Dermis blood vessel endothelial cell (primary cell): Measurements from ENCODE around the gene GALC. TPM values are rescaled to one million over a fixed set of nuclear protein-coding genes. Genes with fewer than 3 reads are reported as not detected.

Experiments used
- total RNA-seq: library from RNA; depleted of rRNA; stranded (reverse); fragments of >200 nt; gene quantifications from 2 replicates; pipeline ENCODE4 v1.2.3, GENCODE V29; 2014

Gene GALC
- total RNA-seq, 1 donor from 2014 or later: 16.8 TPM

Other genes starting within 250 kb of the GALC start
- 0.05 TPM in 1 of 2 replicates, not detected in the other for gene GPR65, start 12.0 kb upstream of the GALC start, total RNA-seq